ENCODE results near the gene PRKCQ. TPM values are rescaled to one million over a fixed set of nuclear protein-coding genes. Genes with fewer than 3 reads are reported as not detected.

The PRKCQ gene
- total RNA-seq, 1 donor from 2014 or later: 0.15 TPM

DNA sequence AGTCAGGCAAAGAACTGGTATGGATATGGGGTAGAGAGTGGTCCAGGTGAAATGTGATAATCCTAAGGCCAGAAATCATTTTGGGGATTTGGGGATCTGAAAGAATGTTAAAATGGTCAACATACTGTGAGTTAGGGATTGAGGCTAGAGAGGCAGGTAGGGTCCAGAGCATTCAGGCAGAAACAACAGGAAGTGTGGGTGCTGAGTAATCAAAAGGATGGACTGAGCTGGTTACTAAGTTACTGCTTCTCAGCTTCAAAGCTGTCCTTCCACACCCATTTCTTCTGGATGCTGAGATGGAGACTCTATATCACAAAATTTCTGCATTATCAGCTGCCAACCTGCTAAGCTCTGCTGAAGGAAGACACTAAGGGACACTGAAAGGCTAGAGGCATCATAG lies 30.6 kb upstream of the PRKCQ start:
- TF ChIP-seq, protein P1, sequence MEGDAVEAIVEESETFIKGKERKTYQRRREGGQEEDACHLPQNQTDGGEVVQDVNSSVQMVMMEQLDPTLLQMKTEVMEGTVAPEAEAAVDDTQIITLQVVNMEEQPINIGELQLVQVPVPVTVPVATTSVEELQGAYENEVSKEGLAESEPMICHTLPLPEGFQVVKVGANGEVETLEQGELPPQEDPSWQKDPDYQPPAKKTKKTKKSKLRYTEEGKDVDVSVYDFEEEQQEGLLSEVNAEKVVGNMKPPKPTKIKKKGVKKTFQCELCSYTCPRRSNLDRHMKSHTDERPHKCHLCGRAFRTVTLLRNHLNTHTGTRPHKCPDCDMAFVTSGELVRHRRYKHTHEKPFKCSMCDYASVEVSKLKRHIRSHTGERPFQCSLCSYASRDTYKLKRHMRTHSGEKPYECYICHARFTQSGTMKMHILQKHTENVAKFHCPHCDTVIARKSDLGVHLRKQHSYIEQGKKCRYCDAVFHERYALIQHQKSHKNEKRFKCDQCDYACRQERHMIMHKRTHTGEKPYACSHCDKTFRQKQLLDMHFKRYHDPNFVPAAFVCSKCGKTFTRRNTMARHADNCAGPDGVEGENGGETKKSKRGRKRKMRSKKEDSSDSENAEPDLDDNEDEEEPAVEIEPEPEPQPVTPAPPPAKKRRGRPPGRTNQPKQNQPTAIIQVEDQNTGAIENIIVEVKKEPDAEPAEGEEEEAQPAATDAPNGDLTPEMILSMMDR (IDR thresholded peaks at IDR 0.05): no peak
- peaks cover 23% of the 10 kb centered on the region for H3K27me3 Mint-ChIP-seq (ENCODE audit: low read depth)
- no peak for DNase-seq (ENCODE audit: low spot score)
- no peak overlapping the region for H3K4me3 Mint-ChIP-seq (ENCODE audit: unreplicated experiment)
- no peak overlapping the region for H3K27ac Mint-ChIP-seq (ENCODE audit: unreplicated experiment)
- H3K4me1 Mint-ChIP-seq (ENCODE audit: low read depth): no peaks in the 10 kb centered on the region
- peaks cover 7% of the 10 kb centered on the region for H3K9me3 Mint-ChIP-seq (ENCODE audit: low read depth)
- peaks cover 2% of the 10 kb centered on the region for H3K36me3 Mint-ChIP-seq (ENCODE audit: low read depth)

- DNase-seq (ENCODE audit: low spot score): no peak
- no peak overlapping the region for H3K4me3 Mint-ChIP-seq (ENCODE audit: unreplicated experiment)
- H3K27me3 Mint-ChIP-seq (ENCODE audit: low read depth): peaks cover 30% of the 10 kb centered on the region
- no peaks in the 10 kb centered on the region for H3K4me1 Mint-ChIP-seq (ENCODE audit: low read depth)
- peaks cover 2% of the 10 kb centered on the region for H3K36me3 Mint-ChIP-seq (ENCODE audit: low read depth)
- peaks cover 7% of the 10 kb centered on the region for H3K9me3 Mint-ChIP-seq (ENCODE audit: low read depth)
- H3K27ac Mint-ChIP-seq (ENCODE audit: unreplicated experiment): no peak overlapping the region
- TF ChIP-seq, protein P1 (IDR thresholded peaks at IDR 0.05): no peak
These were observed 29.5 kb upstream of the PRKCQ start for GRCh38 chr10:6609625-6610024.

DNA sequence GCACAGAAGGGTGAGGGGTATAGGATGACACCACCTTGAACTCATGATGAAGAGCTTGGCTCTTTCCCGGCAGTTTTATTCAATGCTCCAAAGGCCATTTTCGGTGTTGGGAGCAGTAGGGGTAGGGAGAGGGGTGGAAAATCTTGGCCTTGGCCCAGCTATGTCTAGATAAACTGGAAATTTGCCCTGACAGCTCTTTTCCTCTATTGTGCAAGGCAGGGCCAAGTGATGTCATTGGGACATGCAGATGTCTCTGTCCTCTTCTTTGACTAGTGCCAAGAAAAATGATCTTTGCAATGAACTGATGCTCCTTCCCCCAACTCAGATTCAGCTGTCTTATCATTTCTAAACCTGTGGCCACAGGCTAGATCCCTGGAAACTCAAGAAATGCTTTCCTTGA lies 27.7 kb upstream of the PRKCQ start:
- Mint-ChIP-seq H3K4me3 (ENCODE audit: unreplicated experiment) (no peak overlapping the region), H3K27me3 (ENCODE audit: low read depth) (peaks cover 43% of the 10 kb centered on the region), H3K9me3 (ENCODE audit: low read depth) (peaks cover 3% of the 10 kb centered on the region), H3K36me3 (ENCODE audit: low read depth) (peaks cover 2% of the 10 kb centered on the region), H3K4me1 (ENCODE audit: low read depth) (no peaks in the 10 kb centered on the region), H3K27ac (ENCODE audit: unreplicated experiment) (no peak overlapping the region)
- DNase-seq (ENCODE audit: low spot score): no peak
- TF ChIP-seq, protein P1 (IDR thresholded peaks at IDR 0.05): no peak

- Mint-ChIP-seq H3K9me3 (ENCODE audit: low read depth) (peaks cover 3% of the 10 kb centered on the region), H3K27me3 (ENCODE audit: low read depth) (peaks cover 43% of the 10 kb centered on the region), H3K36me3 (ENCODE audit: low read depth) (peaks cover 2% of the 10 kb centered on the region), H3K4me3 (ENCODE audit: unreplicated experiment) (no peak overlapping the region), H3K4me1 (ENCODE audit: low read depth) (no peaks in the 10 kb centered on the region), H3K27ac (ENCODE audit: unreplicated experiment) (no peak overlapping the region)
- DNase-seq (ENCODE audit: low spot score): no peak
- TF ChIP-seq, protein P1 (IDR thresholded peaks at IDR 0.05): no peak
These were observed 27.1 kb upstream of the PRKCQ start for GRCh38 chr10:6607182-6607581.

- TF ChIP-seq, protein P1 (IDR thresholded peaks at IDR 0.05): no peak
- Mint-ChIP-seq H3K27me3 (ENCODE audit: low read depth) (peaks cover 47% of the 10 kb centered on the region), H3K27ac (ENCODE audit: unreplicated experiment) (no peak overlapping the region), H3K9me3 (ENCODE audit: low read depth) (no peaks in the 10 kb centered on the region), H3K36me3 (ENCODE audit: low read depth) (no peaks in the 10 kb centered on the region), H3K4me1 (ENCODE audit: low read depth) (no peaks in the 10 kb centered on the region), H3K4me3 (ENCODE audit: unreplicated experiment) (no peak overlapping the region)
- DNase-seq (ENCODE audit: low spot score): no peak
These were observed 23.4 kb upstream of the PRKCQ start for GRCh38 chr10:6603142-6604125.

All from chondrocyte (in vitro differentiated cells).